ENCODE data around the gene CHN1. TPM values are rescaled to one million over a fixed set of nuclear protein-coding genes. Genes with fewer than 3 reads are reported as not detected.

CHN1 gene
- polyA plus RNA-seq, 6 donors from 2014 or later, result 0.31 to 0.78 TPM; not detected in 4

GRCh38 chr2:174924061-174924693 is 81.0 kb downstream of the CHN1 start:
- peaks cover 0 to 11% (median 0%) of the 10 kb centered on the region in 3 donors for H3K27me3 Mint-ChIP-seq

GRCh38 chr2:174919947-174920595 is 85.1 kb downstream of the CHN1 start:
- DNase-seq, result no peak
- no peaks in the 10 kb centered on the region for H3K36me3 Mint-ChIP-seq
- no peaks in the 10 kb centered on the region for H3K4me1 Mint-ChIP-seq
- H3K27ac Mint-ChIP-seq, result no peak overlapping the region
- peaks cover 0 to 16% (median 0%) of the 10 kb centered on the region in 3 donors for H3K27me3 Mint-ChIP-seq
- ATAC-seq (ENCODE audit: low read depth in 2 of 2), result no peak
- H3K4me3 Mint-ChIP-seq, result no peak overlapping the region
- peaks cover 0 to 22% (median 4%) of the 10 kb centered on the region in 7 donors for H3K9me3 Mint-ChIP-seq

More at GRCh38 chr2:174924061-174924693, 81.0 kb downstream of the CHN1 start:
- DNase-seq (no peak), ATAC-seq (ENCODE audit: low read depth in 2 of 2) (no peak)
- peaks cover 0 to 22% (median 4%) of the 10 kb centered on the region in 7 donors for H3K9me3 Mint-ChIP-seq
- H3K4me1 Mint-ChIP-seq, result no peaks in the 10 kb centered on the region
- H3K36me3 Mint-ChIP-seq, result no peaks in the 10 kb centered on the region
- H3K4me3 Mint-ChIP-seq, result no peak overlapping the region
- peak overlapping the region in 1 of 6 donors; percentile 64 for H3K27ac Mint-ChIP-seq

- DNase-seq (no peak), ATAC-seq (ENCODE audit: low read depth in 2 of 2) (no peak)
- Mint-ChIP-seq H3K9me3 (peaks cover 0 to 17% (median 4%) of the 10 kb centered on the region in 7 donors), H3K27ac (no peak overlapping the region), H3K36me3 (no peaks in the 10 kb centered on the region), H3K27me3 (peaks cover 0 to 16% (median 0%) of the 10 kb centered on the region in 3 donors), H3K4me1 (no peaks in the 10 kb centered on the region), H3K4me3 (no peak overlapping the region)
Observed at GRCh38 chr2:174918886-174919526, 86.2 kb downstream of the CHN1 start.

DNA sequence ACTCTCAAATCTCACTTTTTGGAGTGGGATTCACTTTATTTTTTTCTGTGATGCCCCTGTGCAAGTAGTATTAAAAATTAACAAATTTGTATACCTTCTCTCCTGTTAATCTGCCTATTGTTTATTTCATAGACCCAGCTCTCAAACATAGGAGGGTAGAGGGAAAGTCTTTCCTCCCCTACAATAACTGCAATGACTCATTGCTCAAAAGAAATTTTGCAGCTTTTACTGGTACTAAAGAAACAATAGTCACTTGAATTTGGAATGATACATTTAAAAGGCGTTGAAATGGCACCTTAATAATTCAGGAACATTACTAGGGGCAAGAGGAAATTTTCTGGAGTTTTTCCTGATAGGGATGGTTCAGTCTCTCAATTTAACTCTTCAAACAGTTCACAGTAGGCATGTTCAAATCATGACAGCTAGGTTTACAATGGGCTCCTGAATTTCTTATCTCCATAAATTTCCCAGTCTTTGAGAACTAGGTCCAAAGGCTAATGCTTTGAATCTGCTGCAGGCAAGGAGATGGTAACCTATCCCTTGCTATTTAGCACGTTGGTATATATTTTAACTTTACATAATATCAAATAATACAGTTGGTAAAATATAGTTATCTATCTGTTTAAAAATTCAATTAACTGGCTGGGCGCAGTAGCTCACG is 88.8 kb downstream of the CHN1 start:
- Mint-ChIP-seq H3K27me3 (peaks cover 0 to 28% (median 0%) of the 10 kb centered on the region in 3 donors), H3K9me3 (peaks cover 0 to 4% (median under 1%) of the 10 kb centered on the region in 7 donors)
- DNase-seq, result no peak

DNA sequence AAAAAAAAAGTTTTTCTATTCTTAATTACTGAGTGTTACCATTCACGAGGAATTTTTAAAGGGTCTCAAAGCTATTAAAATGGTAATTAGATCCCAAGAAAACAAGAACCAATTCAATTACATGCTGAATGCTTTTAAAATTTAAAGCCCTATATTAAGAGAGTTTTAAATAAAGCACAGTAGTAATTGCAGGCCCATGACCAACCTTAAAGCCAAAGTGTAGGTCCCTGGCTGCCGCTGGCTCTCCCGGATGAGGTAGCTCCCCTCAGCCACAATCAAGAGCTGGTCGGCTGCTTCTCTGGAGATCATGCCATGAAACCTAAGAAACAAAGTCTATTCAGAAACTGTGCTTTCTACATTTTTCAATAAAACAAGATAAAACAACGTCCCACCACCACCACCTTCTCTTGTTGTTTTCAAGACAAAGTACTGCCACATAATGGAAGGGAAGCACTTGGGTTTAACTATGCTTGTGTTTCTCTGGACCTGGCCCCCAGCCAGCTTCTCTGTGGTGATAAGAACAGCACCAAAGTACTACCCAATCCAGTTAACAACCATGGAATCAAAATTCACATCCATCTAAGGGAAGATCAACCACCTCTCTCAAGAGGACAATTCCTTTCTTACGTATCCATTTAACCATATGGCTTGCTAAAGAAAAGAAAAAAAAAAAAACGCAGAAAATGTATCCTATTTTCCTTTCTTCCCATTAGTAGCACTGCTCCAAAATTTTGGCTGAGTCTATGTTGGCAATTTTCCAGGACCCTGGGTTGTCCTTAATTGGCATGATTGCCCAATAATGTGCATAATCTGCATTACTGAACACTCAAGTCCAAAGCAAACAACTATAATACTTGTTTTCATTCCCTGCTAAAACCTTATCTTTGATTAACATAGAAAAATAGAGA is 90.1 kb downstream of the CHN1 start:
- Mint-ChIP-seq H3K9me3 (no peaks in the 10 kb centered on the region), H3K4me3 (no peak overlapping the region), H3K27me3 (peaks cover 0 to 31% (median 0%) of the 10 kb centered on the region in 3 donors), H3K36me3 (no peaks in the 10 kb centered on the region), H3K27ac (no peak overlapping the region), H3K4me1 (no peaks in the 10 kb centered on the region)
- ATAC-seq (ENCODE audit: low read depth in 2 of 2), result no peak
- no peak for DNase-seq

More for the DNA sequence above, 88.8 kb downstream of the CHN1 start:
- no peak overlapping the region for H3K4me3 Mint-ChIP-seq
- H3K27ac Mint-ChIP-seq, result peak overlapping the region in 1 of 6 donors; percentile 10
- no peaks in the 10 kb centered on the region for H3K4me1 Mint-ChIP-seq
- no peaks in the 10 kb centered on the region for H3K36me3 Mint-ChIP-seq
- no peak for ATAC-seq (ENCODE audit: low read depth in 2 of 2)

- Mint-ChIP-seq H3K27me3 (peaks cover 12 to 24% (median 16%) of the 10 kb centered on the region in 3 donors), H3K4me1 (no peaks in the 10 kb centered on the region), H3K36me3 (no peaks in the 10 kb centered on the region), H3K4me3 (no peak overlapping the region), H3K27ac (no peak overlapping the region), H3K9me3 (no peaks in the 10 kb centered on the region)
- no peak for ATAC-seq (ENCODE audit: low read depth in 2 of 2)
- no peak for DNase-seq
Observed at GRCh38 chr2:174908284-174908683, 96.9 kb downstream of the CHN1 start.

GRCh38 chr2:174903264-174903556 is 102.0 kb downstream of the CHN1 start:
- Mint-ChIP-seq H3K36me3 (no peaks in the 10 kb centered on the region), H3K4me3 (no peak overlapping the region), H3K4me1 (no peaks in the 10 kb centered on the region), H3K27me3 (peaks cover 2 to 9% (median 3%) of the 10 kb centered on the region in 3 donors), H3K27ac (no peak overlapping the region), H3K9me3 (no peaks in the 10 kb centered on the region)
- ATAC-seq (ENCODE audit: low read depth in 2 of 2), result no peak
- no peak for DNase-seq

- Mint-ChIP-seq H3K27ac (no peak overlapping the region), H3K9me3 (no peaks in the 10 kb centered on the region), H3K4me1 (no peaks in the 10 kb centered on the region), H3K4me3 (no peak overlapping the region), H3K36me3 (no peaks in the 10 kb centered on the region), H3K27me3 (peaks cover 0 to 8% (median 0%) of the 10 kb centered on the region in 3 donors)
- ATAC-seq (ENCODE audit: low read depth in 2 of 2), result no peak
- DNase-seq, result no peak
Observed at GRCh38 chr2:174902506-174903263, 102.5 kb downstream of the CHN1 start.

DNA sequence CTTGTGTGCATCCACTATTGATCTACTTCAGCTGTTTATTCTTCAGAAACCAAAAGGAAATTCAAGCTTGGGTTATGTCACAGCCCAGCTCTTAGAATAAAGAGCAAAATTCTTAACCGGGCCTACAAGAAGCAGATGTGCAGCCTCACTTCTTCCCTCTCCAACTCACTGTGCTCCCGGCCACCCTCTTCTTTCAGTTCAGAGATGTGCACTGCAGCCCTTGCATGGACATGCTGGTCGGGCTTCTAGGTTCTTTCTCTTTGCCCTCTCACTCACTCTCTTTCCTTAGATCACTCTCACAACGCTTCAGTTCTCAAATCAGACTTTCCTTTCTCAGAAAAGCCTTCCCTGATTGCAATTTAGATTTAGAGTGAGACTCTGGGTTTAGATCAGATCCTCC is 104.1 kb downstream of the CHN1 start:
- DNase-seq (no peak), ATAC-seq (ENCODE audit: low read depth in 2 of 2) (no peak)
- H3K4me1 Mint-ChIP-seq, result no peaks in the 10 kb centered on the region
- H3K27ac Mint-ChIP-seq, result no peak overlapping the region
- H3K36me3 Mint-ChIP-seq, result no peaks in the 10 kb centered on the region
- no peaks in the 10 kb centered on the region for H3K9me3 Mint-ChIP-seq
- no peak overlapping the region for H3K4me3 Mint-ChIP-seq
- H3K27me3 Mint-ChIP-seq, result peaks cover 0 to under 1% (median 0%) of the 10 kb centered on the region in 3 donors

GRCh38 chr2:174897286-174897685 is 107.9 kb downstream of the CHN1 start:
- H3K9me3 Mint-ChIP-seq, result no peaks in the 10 kb centered on the region
- no peaks in the 10 kb centered on the region for H3K27me3 Mint-ChIP-seq
- H3K36me3 Mint-ChIP-seq, result no peaks in the 10 kb centered on the region
- DNase-seq (no peak), ATAC-seq (ENCODE audit: low read depth in 2 of 2) (no peak)
- peak overlapping the region in 1 of 6 donors; percentile 69 for H3K27ac Mint-ChIP-seq
- H3K4me3 Mint-ChIP-seq, result no peak overlapping the region
- no peaks in the 10 kb centered on the region for H3K4me1 Mint-ChIP-seq

GRCh38 chr2:174893018-174893417 is 112.2 kb downstream of the CHN1 start:
- Mint-ChIP-seq H3K9me3 (no peaks in the 10 kb centered on the region), H3K27me3 (peaks cover 0 to 4% (median 3%) of the 10 kb centered on the region in 3 donors), H3K36me3 (no peaks in the 10 kb centered on the region), H3K4me1 (no peaks in the 10 kb centered on the region), H3K27ac (peak overlapping the region in 1 of 6 donors; percentile 27), H3K4me3 (no peak overlapping the region)
- DNase-seq (no peak), ATAC-seq (ENCODE audit: low read depth in 2 of 2) (no peak)

DNA sequence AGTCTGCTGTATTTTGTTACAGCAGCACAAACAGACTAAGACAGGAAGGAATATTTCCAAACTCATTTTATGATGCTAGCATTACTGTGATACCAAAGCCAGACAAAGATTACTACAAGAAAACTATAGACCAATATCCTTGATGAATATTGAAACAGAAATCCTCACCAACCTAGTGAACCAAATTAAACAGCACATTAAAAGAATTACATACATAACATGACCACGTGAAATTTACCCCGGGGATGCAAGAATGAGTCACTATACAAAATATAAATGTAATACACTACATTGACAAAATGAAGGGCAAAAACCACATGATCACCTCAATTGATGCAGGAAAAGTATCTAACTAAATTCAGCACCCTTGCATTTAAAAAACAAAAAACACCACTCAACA is 112.6 kb downstream of the CHN1 start:
- H3K9me3 Mint-ChIP-seq, result no peaks in the 10 kb centered on the region
- no peak overlapping the region for H3K27ac Mint-ChIP-seq
- H3K4me3 Mint-ChIP-seq, result no peak overlapping the region
- H3K4me1 Mint-ChIP-seq, result no peaks in the 10 kb centered on the region
- H3K36me3 Mint-ChIP-seq, result no peaks in the 10 kb centered on the region
- no peak for ATAC-seq (ENCODE audit: low read depth in 2 of 2)
- H3K27me3 Mint-ChIP-seq, result peaks cover 0 to 4% (median 4%) of the 10 kb centered on the region in 3 donors
- no peak for DNase-seq
